ENCODE measurements around the gene SSTR5.

The SSTR5 gene

DNA sequence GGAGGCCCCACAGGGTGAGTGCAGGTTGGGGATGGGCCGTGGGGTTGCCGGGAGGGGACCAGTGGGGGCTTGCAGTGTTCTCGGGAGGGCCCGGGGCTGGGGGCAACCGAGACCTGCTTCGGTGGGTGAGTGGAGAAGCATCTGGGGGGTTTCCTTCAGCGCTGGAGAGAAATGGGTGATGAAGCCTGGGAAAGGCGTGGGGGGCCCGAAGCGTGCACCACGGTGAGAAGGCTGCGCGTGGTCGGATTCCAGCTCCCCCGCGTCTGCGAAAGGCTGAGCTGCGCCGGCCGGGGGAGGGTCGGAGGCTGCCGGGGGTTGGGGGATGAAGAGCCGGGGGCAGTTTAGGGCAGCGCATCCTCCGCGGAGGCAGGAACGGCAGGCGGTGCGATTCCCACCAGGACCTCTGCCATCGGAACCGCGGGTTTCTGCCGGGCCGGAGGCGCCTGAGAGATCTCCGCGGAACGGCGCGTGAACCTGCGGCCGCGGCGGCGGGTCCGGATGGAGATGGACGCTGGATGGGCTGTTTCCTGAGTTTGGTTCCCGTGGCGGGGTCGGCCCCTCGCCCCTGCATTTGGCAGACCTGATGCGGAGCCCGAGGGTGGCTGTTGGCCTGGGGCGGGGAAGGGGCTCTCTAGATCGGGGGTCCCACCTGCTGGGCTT lies 6.9 kb upstream of the SSTR5 start:
- no peak for TF ChIP-seq FOXP2 (optimal IDR thresholded peaks at IDR 0.05; ENCODE audit: borderline replicate concordance, extremely low read depth, extremely low read length, insufficient read depth)
- TF ChIP-seq POLR2AphosphoS5 (IDR thresholded peaks at IDR 0.05; ENCODE audit: low read depth, low read length) = no peak
- no peak for TF ChIP-seq SIN3A (IDR thresholded peaks at IDR 0.05; ENCODE audit: borderline replicate concordance, insufficient read depth, low read length)
- TF ChIP-seq REST (IDR thresholded peaks at IDR 0.05; ENCODE audit: insufficient read depth in 1 of 2, low read depth in 2 of 2, low read length in 2 of 2) = no peak
- TF ChIP-seq TAF1 (IDR thresholded peaks at IDR 0.05; ENCODE audit: borderline replicate concordance, insufficient read depth, low read length) = no peak

DNA sequence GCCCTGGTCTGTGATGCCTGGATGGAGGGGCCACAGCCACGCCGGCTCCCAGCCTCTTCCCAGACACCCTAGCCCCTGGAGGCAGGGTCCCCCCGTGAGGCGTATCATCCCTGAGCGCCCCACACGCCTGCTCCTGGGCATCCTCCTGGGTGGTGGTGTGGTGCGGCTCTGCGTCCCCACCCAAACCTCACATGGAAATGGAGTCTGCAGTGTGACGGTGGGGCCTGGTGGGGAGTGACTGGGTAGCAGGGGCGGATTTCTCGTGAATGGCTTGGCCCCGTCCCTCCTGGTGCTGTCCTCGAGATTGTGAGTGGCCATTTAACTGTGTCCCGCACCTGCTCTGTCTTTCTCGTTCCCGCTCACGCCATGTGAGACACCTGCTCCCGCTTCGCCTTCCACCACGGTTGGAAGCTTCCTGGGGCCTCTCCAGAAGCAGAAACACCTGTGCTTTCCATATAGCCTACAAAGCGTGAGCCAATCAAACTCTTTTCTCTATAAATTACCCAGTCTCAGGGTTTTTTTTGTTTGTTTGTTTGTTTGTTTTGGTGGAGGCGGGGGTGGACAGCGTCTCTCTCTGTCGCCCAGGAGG lies 5.9 kb upstream of the SSTR5 start:
- TF ChIP-seq REST (IDR thresholded peaks at IDR 0.05; ENCODE audit: insufficient read depth in 1 of 2, low read depth in 2 of 2, low read length in 2 of 2) = no peak
- TF ChIP-seq POLR2AphosphoS5 (IDR thresholded peaks at IDR 0.05; ENCODE audit: low read depth, low read length) = no peak
- no peak for TF ChIP-seq FOXP2 (optimal IDR thresholded peaks at IDR 0.05; ENCODE audit: borderline replicate concordance, extremely low read depth, extremely low read length, insufficient read depth)
- no peak for TF ChIP-seq TAF1 (IDR thresholded peaks at IDR 0.05; ENCODE audit: borderline replicate concordance, insufficient read depth, low read length)
- no peak for TF ChIP-seq SIN3A (IDR thresholded peaks at IDR 0.05; ENCODE audit: borderline replicate concordance, insufficient read depth, low read length)

DNA sequence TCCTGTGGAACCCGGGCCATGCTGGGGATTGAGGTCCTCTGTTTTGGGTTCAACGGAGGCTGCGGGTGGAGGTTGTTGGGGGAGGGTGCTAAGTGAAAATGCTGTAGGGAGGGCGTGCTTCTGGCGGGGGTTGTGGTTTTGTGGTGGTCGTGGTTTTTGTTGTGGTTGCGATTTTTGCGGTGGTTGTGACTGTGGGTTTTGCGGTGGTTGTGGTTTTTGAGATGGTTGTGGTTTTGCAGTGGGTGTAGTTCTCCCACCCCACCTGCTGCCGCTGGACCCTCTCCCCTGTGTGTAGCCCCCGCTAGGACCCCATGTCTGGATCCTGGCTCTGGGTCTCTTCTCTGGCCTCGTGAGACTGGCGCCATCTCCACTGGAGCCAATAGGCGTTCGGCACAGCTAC lies 4.9 kb upstream of the SSTR5 start:
- TF ChIP-seq FOXP2 (optimal IDR thresholded peaks at IDR 0.05; ENCODE audit: borderline replicate concordance, extremely low read depth, extremely low read length, insufficient read depth) (no peak), POLR2AphosphoS5 (IDR thresholded peaks at IDR 0.05; ENCODE audit: low read depth, low read length) (no peak), REST (IDR thresholded peaks at IDR 0.05; ENCODE audit: insufficient read depth in 1 of 2, low read depth in 2 of 2, low read length in 2 of 2) (no peak), SIN3A (IDR thresholded peaks at IDR 0.05; ENCODE audit: borderline replicate concordance, insufficient read depth, low read length) (no peak), TAF1 (IDR thresholded peaks at IDR 0.05; ENCODE audit: borderline replicate concordance, insufficient read depth, low read length) (no peak)

DNA sequence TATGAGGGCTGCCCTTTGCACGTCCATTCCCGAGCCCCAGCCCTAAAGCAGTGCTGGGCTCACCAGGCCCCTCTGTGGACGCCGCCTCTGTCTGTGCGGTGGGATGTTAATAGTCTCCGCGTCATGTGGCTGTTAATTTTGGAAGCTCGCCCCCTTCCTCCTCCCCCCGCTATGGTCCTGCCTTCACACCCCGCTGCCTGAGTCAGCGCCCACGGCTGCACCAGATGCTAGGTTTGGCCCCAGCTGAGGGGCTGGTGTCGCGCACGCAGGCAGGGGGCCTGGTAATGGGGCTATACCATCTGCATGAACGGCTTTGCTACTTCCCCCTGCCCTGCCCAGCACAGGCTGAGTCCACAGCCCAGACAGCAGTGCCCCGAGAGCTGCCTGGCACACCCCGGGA lies 4.1 kb upstream of the SSTR5 start:
- no peak for TF ChIP-seq SIN3A (IDR thresholded peaks at IDR 0.05; ENCODE audit: borderline replicate concordance, insufficient read depth, low read length)
- TF ChIP-seq REST (IDR thresholded peaks at IDR 0.05; ENCODE audit: insufficient read depth in 1 of 2, low read depth in 2 of 2, low read length in 2 of 2) = no peak
- no peak for TF ChIP-seq TAF1 (IDR thresholded peaks at IDR 0.05; ENCODE audit: borderline replicate concordance, insufficient read depth, low read length)

All from PFSK-1 (cell line).